Ovary (tissue), 9 donors: ENCODE measurements around the gene CLPSL1. TPM values are rescaled to one million over a fixed set of nuclear protein-coding genes. Genes with fewer than 3 reads are reported as not detected.

Source experiments
- DNase-seq, 5 donors: peaks; one replicate each; pipeline ENCODE4 v3.0.0-alpha.2; 2019 to 2020
- H3K27ac ChIP-seq, 2 donors: fragments of 200-600 bp; one replicate each; pipeline versions ENCODE4 v1.5.1 to v1.8.0; 2019 to 2022
- H3K27me3 ChIP-seq: fragments of 200-600 bp; one replicate; pipeline ENCODE4 v1.8.0; 2022
- H3K36me3 ChIP-seq: fragments of 200-600 bp; sonication (generic); one replicate; pipeline ENCODE4 v1.5.1; 2019
- H3K4me1 ChIP-seq: one replicate; pipeline ENCODE4 v1.8.1; 2013; ENCODE audit warnings: mild to moderate bottlenecking, moderate library complexity; ENCODE audit not compliant: insufficient read depth
- H3K4me3 ChIP-seq: fragments of 200-600 bp; sonication (generic); one replicate; pipeline ENCODE4 v1.5.1; 2017
- H3K9me3 ChIP-seq, 2 donors: fragments of 200-600 bp in 1 of 2; sonication (generic) in 1 of 2; one replicate each; pipeline versions ENCODE4 v1.5.1 to v1.8.1; 2013 to 2019; ENCODE audit warnings: mild to moderate bottlenecking in 1 of 2, moderate library complexity in 1 of 2
- CTCF ChIP-seq, 3 donors: fragments of 450-650 bp in 2 of 3; fragments of 200-600 bp in 1 of 3; IDR thresholded peaks; one replicate each; pipeline versions ENCODE4 v1.5.1 to v1.8.0; 2016 to 2022; ENCODE audit warnings: antibody characterized with exemption in 3 of 3, mild to moderate bottlenecking in 1 of 3
- EP300 ChIP-seq: sonication (generic); formaldehyde crosslinking; IDR thresholded peaks from one replicate; pipeline ENCODE4 v1.6.1; 2017; ENCODE audit warnings: antibody characterized with exemption
- POLR2A ChIP-seq: fragments of 450-650 bp; IDR thresholded peaks from one replicate; pipeline ENCODE4 v1.6.1; 2017; ENCODE audit warnings: antibody characterized with exemption, mild to moderate bottlenecking, moderate library complexity
- WGBS, 3 donors: extraction: QIAGEN DNeasy Blood & Tissue Kit in 1 of 3; methylation state at CpG; one replicate each; pipeline versions ENCODE4 v1.1.5 to v1.1.7; 2013 to 2017; 5-methylcytosine and 5-hydroxymethylcytosine counted together
- intact Hi-C, 4 donors: fragments of 100-400 bp; cut with DNase I; formaldehyde crosslinking; loops; one replicate each; pipeline versions ENCODE4 v1.11.0 to v1.15.1; 2022 to 2023
- polyA plus RNA-seq, 2 donors: library from polyadenylated mRNA; stranded (reverse); fragments of 200-250 nt in 1 of 2; fragments of 350-450 nt in 1 of 2; fragmentation: Illumina TruSeq in 1 of 2; extraction: RNeasy Lipid Tissue Mini Kit (QIAGEN cat#74804) in 1 of 2; gene quantifications; one replicate each; pipeline ENCODE4 v1.2.3, GENCODE V29; 2013 to 2014
- total RNA-seq, 7 donors: library from RNA; depleted of rRNA in 2 of 7; stranded (reverse); fragments of >200 nt in 2 of 7; fragmentation: NEBNext Ultra II Directional in 3 of 7; extraction: Animal tissue kit (Norgen Biotek cat#: 25700) in 3 of 7; gene quantifications; one replicate each; pipeline versions ENCODE4 v1.1.0 to v1.2.4, GENCODE V29; 2016 to 2023
- donor health status: DM: no; HTN: no; CAD: no; lungs with moderate emphysema.
- donor health status: DM: no; HTN: no; CAD: no.
- donor health status: Bipolar disorder and iron deficiency.
- donor health status: DM: yes; HTN: yes; CAD: no.
- donor health status: DM: no; HTN: no; CAD: no.
- donor health status: DM: yes; HTN: yes; CAD: no.

CLPSL1 gene
- total and polyA plus RNA-seq, 9 donors: not detected

- Histone ChIP-seq H3K36me3 (no peaks in the 10 kb centered on the region), H3K9me3 (no peaks in the 10 kb centered on the region), H3K27me3 (no peaks in the 10 kb centered on the region), H3K27ac (no peak overlapping the region), H3K4me3 (no peak overlapping the region), H3K4me1 (peaks cover 2% of the 10 kb centered on the region)
- WGBS, 3 donors: 59 to 67% (median 66%) methylated on average over 3 of the region's 3 CpGs
- TF ChIP-seq CTCF (IDR thresholded peaks at IDR 0.05): no peak
- TF ChIP-seq EP300: no peak
- no peak for DNase-seq
- intact Hi-C loops: no loop called here
Measured at GRCh38 chr6:35801148-35801547, 20.3 kb downstream of the CLPSL1 start.

- DNase-seq: peak in 4 of 5 donors; percentile 15 to 71 (median 56)
- Histone ChIP-seq H3K9me3 (no peaks in the 10 kb centered on the region), H3K36me3 (no peaks in the 10 kb centered on the region), H3K4me3 (no peak within 1 kb of the TSS), H3K27ac (no peak within 1 kb of the TSS), H3K27me3 (no peaks in the 10 kb centered on the region), H3K4me1 (peaks cover 2% of the 10 kb centered on the region)
- intact Hi-C loops: no loop called here
- TF ChIP-seq EP300 (no peak), CTCF (IDR thresholded peaks at IDR 0.05) (no peak), POLR2A (no peak)
- WGBS, 3 donors: 9 to 13% (median 12%) methylated on average over 32 to 40 of the region's 40 CpGs
Measured at GRCh38 chr6:35804996-35805736, 24.3 kb downstream of the CLPSL1 start, which contains the start of gene LHFPL5. TSS of gene LHFPL5 (plus strand) at chr6:35805352. CDS start at chr6:35805671, 319 bp downstream.

GRCh38 chr6:35808688-35809087 is 27.9 kb downstream of the CLPSL1 start:
- H3K4me3 ChIP-seq: no peak overlapping the region
- no peaks in the 10 kb centered on the region for H3K36me3 ChIP-seq
- TF ChIP-seq CTCF (IDR thresholded peaks at IDR 0.05) (no peak), POLR2A (no peak), EP300 (no peak)
- intact Hi-C loops: no loop called here
- peaks cover 2% of the 10 kb centered on the region for H3K4me1 ChIP-seq
- no peak overlapping the region for H3K27ac ChIP-seq
- H3K27me3 ChIP-seq: no peaks in the 10 kb centered on the region
- 33 to 57% (median 41%) methylated on average over 3 of the region's 3 CpGs for WGBS, 3 donors
- no peaks in the 10 kb centered on the region for H3K9me3 ChIP-seq
- no peak for DNase-seq

- Histone ChIP-seq H3K4me3 (no peak overlapping the region), H3K4me1 (peaks cover 2% of the 10 kb centered on the region), H3K9me3 (no peaks in the 10 kb centered on the region), H3K27me3 (no peaks in the 10 kb centered on the region), H3K27ac (no peak overlapping the region), H3K36me3 (no peaks in the 10 kb centered on the region)
- WGBS, 3 donors: 74 to 82% (median 76%) methylated on average over 5 of the region's 5 CpGs
- intact Hi-C loops: no loop called here
- TF ChIP-seq CTCF (IDR thresholded peaks at IDR 0.05) (no peak), POLR2A (no peak), EP300 (no peak)
- no peak for DNase-seq
Measured at GRCh38 chr6:35809809-35810208, 29.0 kb downstream of the CLPSL1 start.
